Activated CD4-positive, alpha-beta memory T cell treated with anti-CD3 and anti-CD28 coated beads, Interleukin-2, amount 10 ng/mL, durations not matched to agents 7 days and 5 days (primary cell): ENCODE data around the gene RAB17. TPM values are rescaled to one million over a fixed set of nuclear protein-coding genes. Genes with fewer than 3 reads are reported as not detected.

ENCODE experiments used
- CTCF ChIA-PET: fragments of 350-600 bp; sonication (Branson Sonifier 250); formaldehyde crosslinking; loops from one replicate; lab custom pipeline; 2021; ENCODE audit warnings: antibody characterized with exemption, inconsistent platforms; lab: Charles Lee
- POLR2A ChIA-PET: fragments of 350-600 bp; sonication (Branson Sonifier 250); formaldehyde crosslinking; loops from one replicate; lab custom pipeline; 2021; ENCODE audit warnings: antibody characterized with exemption; lab: Charles Lee
- DNase-seq: peaks from one replicate; pipeline ENCODE4 v3.0.0-alpha.2; 2020
- H3K27ac Mint-ChIP-seq: one replicate; pipeline ENCODE4 v1.8.0; 2021; ENCODE audit warnings: mild to moderate bottlenecking, mixed read lengths
- H3K27me3 Mint-ChIP-seq: one replicate; pipeline ENCODE4 v1.8.0; 2021; ENCODE audit warnings: mixed read lengths
- H3K36me3 Mint-ChIP-seq: one replicate; pipeline ENCODE4 v1.8.0; 2021; ENCODE audit warnings: low read depth, mixed read lengths
- H3K4me1 Mint-ChIP-seq: one replicate; pipeline ENCODE4 v1.8.0; 2021; ENCODE audit warnings: mixed read lengths
- H3K4me3 Mint-ChIP-seq: one replicate; pipeline ENCODE4 v1.8.0; 2021; ENCODE audit warnings: mild to moderate bottlenecking, mixed read lengths
- H3K9me3 Mint-ChIP-seq: one replicate; pipeline ENCODE4 v1.8.0; 2021; ENCODE audit warnings: mixed read lengths
- total RNA-seq, 2 experiments: library from RNA; stranded (reverse); gene quantifications; one replicate each; pipeline ENCODE4 v1.2.3, GENCODE V29; 2021

The RAB17 gene
- total RNA-seq: not detected

GRCh38 chr2:237590272-237591140 lies at the start of gene RAB17:
Gene RAB17, minus strand, starts transcription at chr2:237590734. Its CDS starts 4,580 bp downstream, at chr2:237586154.
- Mint-ChIP-seq H3K27ac (no peak within 1 kb of the TSS), H3K4me1 (peaks cover 14% of the 10 kb centered on the region), H3K36me3 (no peaks in the 10 kb centered on the region), H3K4me3 (no peak within 1 kb of the TSS), H3K9me3 (no peaks in the 10 kb centered on the region), H3K27me3 (peaks cover 19% of the 10 kb centered on the region)
- ChIA-PET POLR2A (no interaction called here), CTCF (interaction anchor here (1.6 kb wide), 1 partner anchor 19 kb away, joined by 3 read pairs; no protein-coding TSS in a partner anchor)
- no peak for DNase-seq

GRCh38 chr2:237639836-237640220 lies 49.3 kb upstream of the RAB17 start:
- ChIA-PET CTCF (no interaction called here), POLR2A (interaction anchor here (1.1 kb wide), 1 partner anchor 34 kb away, joined by 3 read pairs; no protein-coding TSS in a partner anchor)
- Mint-ChIP-seq H3K4me1 (peaks cover 6% of the 10 kb centered on the region), H3K36me3 (peaks cover 6% of the 10 kb centered on the region), H3K27me3 (peaks cover 16% of the 10 kb centered on the region), H3K9me3 (peaks cover 6% of the 10 kb centered on the region), H3K4me3 (no peak overlapping the region), H3K27ac (no peak overlapping the region)
- DNase-seq: no peak

DNA sequence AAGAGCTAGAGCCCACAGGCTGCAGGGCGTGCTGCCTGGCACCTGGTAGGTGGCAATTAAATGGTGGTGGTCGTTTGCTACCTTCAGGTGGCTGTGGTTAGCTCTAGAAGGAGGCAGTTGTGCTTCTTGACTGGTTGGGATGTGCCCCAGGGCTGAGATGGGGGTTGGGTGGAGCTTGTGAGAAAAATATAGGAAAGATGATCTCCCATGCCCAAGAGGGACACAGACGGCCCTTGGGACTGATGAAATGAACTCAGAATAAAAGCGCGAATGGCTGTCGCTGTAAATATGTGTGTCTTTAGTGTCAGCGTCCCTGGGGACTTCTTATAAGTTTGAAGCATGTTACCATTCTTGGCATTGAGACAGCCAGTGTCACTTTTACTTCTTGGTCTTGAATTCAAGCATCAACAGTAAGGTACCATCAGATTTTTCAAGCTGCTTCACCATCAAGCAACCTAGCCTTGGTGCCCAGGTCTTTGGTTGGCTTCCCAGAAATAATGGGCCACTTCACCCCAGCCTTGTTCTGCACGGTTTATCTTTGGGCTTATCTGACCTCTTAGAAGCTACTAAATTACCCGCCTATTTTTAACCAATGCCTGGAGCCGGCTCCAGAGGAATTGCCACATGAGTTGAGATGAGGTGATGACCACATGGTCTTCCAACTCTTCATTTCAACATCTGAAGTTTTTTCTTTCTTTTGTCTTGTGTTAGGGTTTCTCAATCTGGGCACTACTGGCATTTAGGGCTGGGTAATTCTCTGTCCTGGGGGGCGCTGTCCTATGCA lies 48.7 kb upstream of the RAB17 start:
- H3K4me3 Mint-ChIP-seq: no peak overlapping the region
- peaks cover 17% of the 10 kb centered on the region for H3K27me3 Mint-ChIP-seq
- peaks cover 6% of the 10 kb centered on the region for H3K4me1 Mint-ChIP-seq
- no peak for DNase-seq
- H3K36me3 Mint-ChIP-seq: peaks cover 6% of the 10 kb centered on the region
- CTCF ChIA-PET: no interaction called here
- H3K9me3 Mint-ChIP-seq: peaks cover 6% of the 10 kb centered on the region
- POLR2A ChIA-PET: interaction anchor here (1.1 kb wide), 1 partner anchor 34 kb away, joined by 3 read pairs; no protein-coding TSS in a partner anchor
- H3K27ac Mint-ChIP-seq: no peak overlapping the region

DNA sequence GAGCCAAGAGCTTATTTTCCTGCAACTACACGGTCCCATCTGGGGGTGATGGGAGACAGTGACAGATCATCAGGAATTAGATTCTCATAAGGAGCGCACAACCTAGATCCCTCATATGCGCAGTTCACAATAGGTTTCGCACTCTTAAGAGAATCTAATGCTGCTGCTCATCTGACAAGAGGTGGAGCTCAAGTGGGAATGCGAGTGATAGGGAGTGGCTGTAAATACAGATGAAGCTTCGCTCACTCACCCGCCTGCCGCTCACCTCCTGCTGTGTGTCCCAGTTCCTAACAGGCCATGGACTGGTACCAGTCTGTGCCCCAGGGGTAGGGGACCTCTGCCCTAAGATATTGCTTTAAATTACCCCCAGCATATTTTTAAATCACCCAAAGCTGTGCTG lies 47.6 kb upstream of the RAB17 start:
- ChIA-PET CTCF (no interaction called here), POLR2A (no interaction called here)
- no peak overlapping the region for H3K4me3 Mint-ChIP-seq
- peaks cover 6% of the 10 kb centered on the region for H3K36me3 Mint-ChIP-seq
- peaks cover 6% of the 10 kb centered on the region for H3K4me1 Mint-ChIP-seq
- no peak for DNase-seq
- H3K9me3 Mint-ChIP-seq: peaks cover 6% of the 10 kb centered on the region
- peaks cover 14% of the 10 kb centered on the region for H3K27me3 Mint-ChIP-seq
- H3K27ac Mint-ChIP-seq: no peak overlapping the region

DNA sequence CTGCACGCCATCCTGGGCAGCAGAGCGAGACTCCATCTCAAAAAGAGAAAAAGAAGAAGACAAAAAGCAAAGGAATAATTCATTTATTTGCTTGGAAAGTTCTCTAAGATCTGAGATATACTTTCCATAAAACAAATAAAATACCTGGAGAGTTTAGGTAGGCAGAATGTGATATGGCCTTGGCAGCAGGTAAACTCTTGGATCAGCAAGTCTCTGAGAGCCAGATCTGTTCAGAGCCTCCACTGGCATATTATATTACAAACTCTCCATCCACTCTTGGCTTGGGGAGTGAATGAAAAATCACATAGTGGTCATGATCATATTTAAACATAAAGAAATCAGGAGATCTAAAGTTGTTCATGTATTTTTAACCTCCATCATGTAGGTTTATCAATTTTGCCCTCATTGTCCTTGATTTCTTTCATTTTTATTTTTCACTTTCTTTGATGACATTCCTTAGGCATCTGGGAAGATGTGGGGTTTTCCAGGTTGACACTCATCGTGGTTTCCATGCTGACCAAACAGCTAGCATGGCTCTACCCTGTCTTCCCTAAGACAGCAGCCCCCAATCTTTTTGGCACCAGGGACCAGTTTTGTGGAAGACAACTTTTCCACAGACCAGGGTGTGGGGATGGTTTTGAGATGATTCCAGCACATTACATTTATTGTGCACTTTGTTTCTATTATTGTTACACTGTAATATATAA lies 47.0 kb upstream of the RAB17 start:
- Mint-ChIP-seq H3K9me3 (peaks cover 6% of the 10 kb centered on the region), H3K27ac (no peak overlapping the region), H3K4me1 (peaks cover 6% of the 10 kb centered on the region), H3K4me3 (no peak overlapping the region), H3K27me3 (peaks cover 14% of the 10 kb centered on the region), H3K36me3 (peaks cover 6% of the 10 kb centered on the region)
- POLR2A ChIA-PET: no interaction called here
- DNase-seq: no peak
- CTCF ChIA-PET: no interaction called here

DNA sequence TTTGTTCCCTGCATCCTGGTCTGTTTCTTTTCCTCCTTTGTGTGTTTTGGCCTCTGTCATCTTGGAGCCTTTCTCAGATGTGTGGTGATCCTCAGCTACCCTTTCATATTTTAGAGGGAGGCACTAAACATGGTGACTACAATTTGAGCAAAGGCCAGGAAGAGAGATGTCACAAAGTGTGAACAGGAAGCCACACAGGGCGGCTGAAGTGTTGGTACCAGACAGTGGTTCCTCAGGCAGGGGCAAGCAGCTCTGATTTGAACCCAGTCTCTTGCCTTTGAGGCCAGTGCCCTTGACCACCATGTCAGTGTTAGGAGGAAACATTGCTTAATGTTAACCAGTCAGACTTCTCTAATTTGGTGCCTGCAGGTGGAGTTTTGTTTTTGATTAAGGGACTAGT lies 46.0 kb upstream of the RAB17 start:
- H3K4me1 Mint-ChIP-seq: peaks cover 6% of the 10 kb centered on the region
- POLR2A ChIA-PET: interaction anchor here (0.5 kb wide), 1 partner anchor 336 kb away, joined by 3 read pairs; no protein-coding TSS in a partner anchor
- H3K36me3 Mint-ChIP-seq: peaks cover 6% of the 10 kb centered on the region
- H3K9me3 Mint-ChIP-seq: peaks cover 6% of the 10 kb centered on the region
- no peak overlapping the region for H3K4me3 Mint-ChIP-seq
- CTCF ChIA-PET: no interaction called here
- no peak overlapping the region for H3K27ac Mint-ChIP-seq
- no peak for DNase-seq
- peaks cover 14% of the 10 kb centered on the region for H3K27me3 Mint-ChIP-seq

- ChIA-PET POLR2A (no interaction called here), CTCF (no interaction called here)
- Mint-ChIP-seq H3K9me3 (peaks cover 6% of the 10 kb centered on the region), H3K4me3 (no peak overlapping the region), H3K27me3 (peaks cover 32% of the 10 kb centered on the region), H3K4me1 (peaks cover 8% of the 10 kb centered on the region), H3K36me3 (peaks cover 6% of the 10 kb centered on the region), H3K27ac (no peak overlapping the region)
- no peak for DNase-seq
Measured at GRCh38 chr2:237633061-237633561, 42.6 kb upstream of the RAB17 start.

DNA sequence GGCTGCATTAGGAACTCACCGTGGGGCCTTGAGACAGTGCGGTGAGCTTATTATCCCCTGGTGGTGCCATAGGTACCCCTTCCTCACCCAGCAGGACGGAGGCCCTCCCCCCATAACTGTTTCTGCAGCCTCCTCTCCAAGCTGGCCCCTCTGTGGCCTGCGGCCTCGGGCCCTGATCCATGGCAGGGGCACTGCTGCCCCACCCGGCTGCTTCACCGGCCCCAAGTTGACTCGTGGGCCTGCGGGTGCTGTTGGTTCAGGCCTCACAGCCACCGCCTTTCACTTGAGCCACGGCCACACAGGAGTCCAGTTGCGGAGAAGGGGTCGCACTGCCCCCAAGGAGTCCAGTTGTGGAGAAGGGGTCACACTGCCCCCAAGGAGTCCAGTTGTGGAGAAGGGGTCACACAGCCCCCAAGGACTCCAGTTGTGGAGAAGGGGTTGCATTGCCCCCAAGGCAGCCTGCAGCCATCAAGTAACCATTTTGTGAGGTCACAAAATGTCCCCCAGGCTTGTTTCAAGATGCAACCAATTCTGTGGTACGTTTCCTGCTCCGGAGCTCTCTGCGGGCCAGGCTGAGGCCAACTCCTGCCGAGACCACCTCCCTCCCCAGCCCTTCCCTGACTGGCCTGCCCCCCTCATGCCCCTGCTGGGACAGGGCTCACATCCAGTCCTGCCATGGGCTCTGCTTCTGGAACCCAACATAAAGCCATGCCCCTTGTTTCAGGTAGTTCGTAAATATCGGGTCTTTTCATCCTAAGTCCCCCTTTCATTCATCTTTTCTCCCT lies 41.5 kb upstream of the RAB17 start:
- peaks cover 10% of the 10 kb centered on the region for H3K4me1 Mint-ChIP-seq
- ChIA-PET POLR2A (no interaction called here), CTCF (no interaction called here)

GRCh38 chr2:237631007-237631785 lies 40.7 kb upstream of the RAB17 start:
- no peak overlapping the region for H3K27ac Mint-ChIP-seq
- CTCF ChIA-PET: interaction anchor here (0.9 kb wide), 1 partner anchor 114 kb away, joined by 3 read pairs; no protein-coding TSS in a partner anchor
- DNase-seq: no peak
- H3K4me1 Mint-ChIP-seq: peaks cover 9% of the 10 kb centered on the region
- peaks cover under 1% of the 10 kb centered on the region for H3K36me3 Mint-ChIP-seq
- H3K27me3 Mint-ChIP-seq: peaks cover 34% of the 10 kb centered on the region
- POLR2A ChIA-PET: no interaction called here
- H3K4me3 Mint-ChIP-seq: no peak overlapping the region
- H3K9me3 Mint-ChIP-seq: peaks cover under 1% of the 10 kb centered on the region

More for the DNA sequence above, 41.5 kb upstream of the RAB17 start:
- DNase-seq: no peak
- H3K4me3 Mint-ChIP-seq: no peak overlapping the region
- H3K9me3 Mint-ChIP-seq: peaks cover 6% of the 10 kb centered on the region
- peaks cover 6% of the 10 kb centered on the region for H3K36me3 Mint-ChIP-seq
- H3K27ac Mint-ChIP-seq: no peak overlapping the region
- peaks cover 33% of the 10 kb centered on the region for H3K27me3 Mint-ChIP-seq

- H3K27ac Mint-ChIP-seq: no peak overlapping the region
- POLR2A ChIA-PET: no interaction called here
- no peaks in the 10 kb centered on the region for H3K9me3 Mint-ChIP-seq
- H3K27me3 Mint-ChIP-seq: peaks cover 42% of the 10 kb centered on the region
- no peak overlapping the region for H3K4me3 Mint-ChIP-seq
- CTCF ChIA-PET: interaction anchor here (0.9 kb wide), 1 partner anchor 114 kb away, joined by 3 read pairs; no protein-coding TSS in a partner anchor
- peaks cover 9% of the 10 kb centered on the region for H3K4me1 Mint-ChIP-seq
- H3K36me3 Mint-ChIP-seq: no peaks in the 10 kb centered on the region
- DNase-seq: no peak
Measured at GRCh38 chr2:237630216-237631000, 39.9 kb upstream of the RAB17 start.

DNA sequence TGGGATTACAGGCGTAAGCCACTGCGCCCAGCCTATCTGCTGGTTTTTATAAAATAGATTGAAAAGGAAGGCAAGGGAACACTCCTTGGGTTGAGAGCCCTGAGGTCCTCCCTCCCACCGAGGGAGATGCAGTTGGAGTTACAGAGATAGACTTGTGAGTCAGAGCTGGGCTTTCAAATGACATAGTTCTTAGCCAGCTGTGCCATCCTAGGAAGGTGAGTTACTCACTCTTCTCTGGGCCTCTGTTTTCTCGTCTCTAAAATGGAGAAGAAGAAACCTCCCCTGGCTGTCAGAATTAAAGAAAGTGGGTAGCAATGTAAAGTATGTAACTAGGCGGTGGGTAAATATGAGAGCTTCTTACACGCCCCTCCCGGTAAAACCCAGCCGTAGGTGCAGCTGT lies 39.2 kb upstream of the RAB17 start:
- ChIA-PET POLR2A (no interaction called here), CTCF (no interaction called here)
- no peaks in the 10 kb centered on the region for H3K36me3 Mint-ChIP-seq
- peaks cover 9% of the 10 kb centered on the region for H3K4me1 Mint-ChIP-seq
- no peak for DNase-seq
- H3K9me3 Mint-ChIP-seq: no peaks in the 10 kb centered on the region
- no peak overlapping the region for H3K4me3 Mint-ChIP-seq
- H3K27me3 Mint-ChIP-seq: peaks cover 44% of the 10 kb centered on the region
- no peak overlapping the region for H3K27ac Mint-ChIP-seq
